ENCODE data around the gene DDX54.

The DDX54 gene, protein sequence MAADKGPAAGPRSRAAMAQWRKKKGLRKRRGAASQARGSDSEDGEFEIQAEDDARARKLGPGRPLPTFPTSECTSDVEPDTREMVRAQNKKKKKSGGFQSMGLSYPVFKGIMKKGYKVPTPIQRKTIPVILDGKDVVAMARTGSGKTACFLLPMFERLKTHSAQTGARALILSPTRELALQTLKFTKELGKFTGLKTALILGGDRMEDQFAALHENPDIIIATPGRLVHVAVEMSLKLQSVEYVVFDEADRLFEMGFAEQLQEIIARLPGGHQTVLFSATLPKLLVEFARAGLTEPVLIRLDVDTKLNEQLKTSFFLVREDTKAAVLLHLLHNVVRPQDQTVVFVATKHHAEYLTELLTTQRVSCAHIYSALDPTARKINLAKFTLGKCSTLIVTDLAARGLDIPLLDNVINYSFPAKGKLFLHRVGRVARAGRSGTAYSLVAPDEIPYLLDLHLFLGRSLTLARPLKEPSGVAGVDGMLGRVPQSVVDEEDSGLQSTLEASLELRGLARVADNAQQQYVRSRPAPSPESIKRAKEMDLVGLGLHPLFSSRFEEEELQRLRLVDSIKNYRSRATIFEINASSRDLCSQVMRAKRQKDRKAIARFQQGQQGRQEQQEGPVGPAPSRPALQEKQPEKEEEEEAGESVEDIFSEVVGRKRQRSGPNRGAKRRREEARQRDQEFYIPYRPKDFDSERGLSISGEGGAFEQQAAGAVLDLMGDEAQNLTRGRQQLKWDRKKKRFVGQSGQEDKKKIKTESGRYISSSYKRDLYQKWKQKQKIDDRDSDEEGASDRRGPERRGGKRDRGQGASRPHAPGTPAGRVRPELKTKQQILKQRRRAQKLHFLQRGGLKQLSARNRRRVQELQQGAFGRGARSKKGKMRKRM

DNA sequence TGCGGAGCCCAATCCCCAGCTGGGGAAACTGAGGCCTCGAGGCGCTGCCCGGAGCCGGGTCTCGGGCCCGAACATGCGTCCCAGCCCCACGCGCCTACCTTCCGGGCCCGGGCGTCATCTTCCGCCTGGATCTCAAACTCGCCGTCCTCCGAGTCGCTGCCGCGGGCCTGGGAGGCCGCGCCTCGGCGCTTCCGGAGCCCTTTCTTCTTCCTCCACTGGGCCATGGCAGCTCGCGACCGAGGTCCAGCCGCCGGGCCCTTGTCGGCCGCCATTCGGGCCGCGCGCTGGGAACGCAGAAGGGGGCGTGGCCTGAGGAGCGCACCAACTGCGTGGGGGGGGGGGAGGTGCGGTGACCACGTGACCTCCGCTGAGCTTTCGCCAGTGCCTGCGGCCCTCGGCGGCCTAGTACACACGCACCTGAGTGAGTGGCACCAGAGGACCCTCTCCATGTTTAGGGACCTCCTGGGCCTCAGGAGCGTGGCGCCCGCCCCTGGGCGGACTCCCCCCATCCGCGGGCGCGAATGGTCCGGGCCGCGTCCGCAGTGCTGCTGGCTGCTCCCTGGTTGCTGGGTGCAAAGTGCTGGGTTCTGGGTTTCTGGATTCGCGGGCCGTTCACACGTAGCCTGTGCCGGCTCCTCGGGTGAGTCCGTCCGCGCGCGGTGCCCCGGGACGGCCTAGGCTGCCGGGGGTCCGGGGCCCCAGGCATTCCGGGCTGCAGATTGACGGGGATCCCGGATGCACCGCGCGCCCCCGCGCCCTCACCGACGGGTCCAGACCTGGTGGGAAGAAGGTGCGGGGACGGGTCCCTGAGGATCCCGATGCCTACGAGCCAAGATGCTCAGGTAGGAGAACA lies at the start of gene DDX54, which contains the start of gene RITA1:
Gene DDX54 (minus strand): TSS at position 299 of the 853 bp plus-strand sequence. CDS start 27 bp downstream, at position 272.
Gene RITA1 (plus strand): TSS at position 542 of the 853 bp plus-strand sequence. CDS start 1,026 bp downstream, outside the sequence.
- peak; percentile 74 for DNase-seq

DNA sequence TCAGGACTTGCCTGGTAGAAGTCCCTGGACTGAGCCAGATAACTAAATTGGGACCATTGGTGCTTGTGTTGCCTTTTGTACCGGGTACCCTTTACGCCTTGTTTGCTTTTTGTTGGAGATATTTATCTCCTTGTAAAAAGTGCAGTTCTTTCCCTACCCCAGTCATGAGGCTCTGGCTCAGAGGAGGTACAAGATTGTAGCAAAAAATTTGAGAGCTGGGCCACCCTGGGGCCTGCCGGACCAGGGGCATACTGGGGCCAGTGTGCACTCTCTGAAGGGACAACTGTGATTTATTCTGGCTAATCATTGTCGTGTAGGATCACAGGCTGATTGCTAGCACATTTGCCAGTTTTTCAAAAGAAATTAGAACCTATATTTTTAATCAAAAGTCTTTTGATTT lies 49.2 kb upstream of the DDX54 start:
- DNase-seq = no peak

DNA sequence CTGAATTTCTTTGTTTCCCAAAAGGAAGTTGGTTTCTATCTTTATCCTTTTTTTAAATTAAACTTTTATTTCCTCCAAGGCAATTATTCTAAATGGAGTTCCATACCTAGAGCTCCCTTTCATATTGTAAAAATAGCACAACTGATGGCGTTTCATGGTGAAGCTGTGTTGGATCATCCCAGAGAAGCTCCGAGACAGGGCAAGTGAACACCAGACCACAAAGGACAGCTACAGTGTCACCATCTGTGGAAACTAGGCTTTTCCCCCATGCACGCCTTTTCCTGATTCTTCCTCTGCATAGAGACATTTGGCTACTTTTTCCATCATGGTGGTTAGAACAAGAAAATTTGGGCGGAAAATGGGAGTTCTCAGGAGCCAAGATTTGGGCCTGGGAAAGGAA lies 48.7 kb upstream of the DDX54 start:
- no peak for DNase-seq

DNA sequence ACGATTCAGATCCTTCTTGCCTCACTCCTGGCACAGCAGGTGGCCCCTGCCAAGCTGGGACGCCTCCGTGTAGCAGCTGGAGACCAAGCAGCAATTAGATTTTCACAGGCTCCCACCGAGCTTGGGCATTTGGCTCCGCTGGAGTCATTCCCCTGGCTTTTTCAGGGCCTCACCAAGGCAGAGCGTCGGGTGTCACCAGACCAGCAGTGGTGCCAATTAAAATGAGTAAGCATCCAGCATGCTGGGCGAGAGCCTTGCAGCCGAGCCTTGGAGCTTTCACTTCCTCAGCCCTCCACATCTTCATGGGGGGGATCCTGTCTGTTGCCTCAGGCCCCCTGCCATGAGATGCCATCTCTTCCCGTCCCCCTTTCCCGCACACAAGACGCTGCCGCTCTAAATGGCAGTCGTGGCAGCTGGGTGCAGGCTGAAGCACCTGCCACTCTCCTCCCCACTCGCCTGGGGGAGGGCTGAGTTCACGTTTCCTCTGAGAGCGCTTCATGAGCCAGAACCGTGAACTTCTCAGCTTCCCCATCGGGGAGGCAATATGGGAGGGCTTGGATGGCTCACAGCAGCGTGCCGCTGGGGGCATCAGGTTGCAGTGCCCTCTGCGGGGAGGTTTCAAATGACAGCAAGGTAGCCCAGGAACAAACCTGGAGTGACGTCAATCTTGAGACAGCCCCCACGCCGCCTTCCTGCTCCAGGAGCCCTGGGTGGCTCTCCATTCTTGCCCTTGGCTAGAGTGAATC lies 47.7 kb upstream of the DDX54 start:
- DNase-seq = peak; percentile 77

DNA sequence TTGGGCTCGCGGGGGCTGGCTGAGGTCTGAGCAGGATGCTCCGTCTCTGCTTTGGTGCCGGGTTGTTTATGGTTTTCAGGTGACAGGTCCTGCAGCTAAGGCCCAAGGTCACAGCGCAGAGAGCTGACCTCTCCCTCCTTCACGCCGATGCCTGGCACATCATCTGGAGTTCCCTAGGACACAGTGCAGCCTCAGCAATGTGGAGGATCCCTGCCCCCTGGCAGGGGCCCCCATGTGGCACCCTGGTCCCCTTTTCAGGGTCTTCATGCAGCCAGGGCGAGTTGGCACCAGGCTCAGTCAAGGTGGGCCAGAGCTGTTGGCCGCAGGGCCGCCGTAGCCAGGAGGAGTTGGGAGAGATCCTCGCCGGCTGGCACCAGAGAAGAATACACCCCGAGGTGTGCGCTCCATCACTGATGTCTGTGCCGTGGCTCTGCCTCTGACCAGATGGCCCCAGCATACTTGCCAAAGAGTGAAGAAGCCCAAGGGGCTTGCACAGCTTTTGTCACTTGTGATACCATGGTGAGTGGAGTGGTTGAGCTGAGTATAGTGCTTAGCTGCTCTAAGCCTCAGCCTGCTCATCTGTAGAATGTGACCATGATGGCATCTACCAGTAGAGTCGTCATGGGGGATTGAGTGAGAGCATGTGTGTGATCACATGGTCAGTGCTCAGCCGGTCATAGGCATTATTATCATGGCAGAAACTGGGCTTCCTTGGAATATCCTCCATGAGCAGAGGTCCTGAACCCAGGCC lies 47.0 kb upstream of the DDX54 start:
- DNase-seq = no peak

DNA sequence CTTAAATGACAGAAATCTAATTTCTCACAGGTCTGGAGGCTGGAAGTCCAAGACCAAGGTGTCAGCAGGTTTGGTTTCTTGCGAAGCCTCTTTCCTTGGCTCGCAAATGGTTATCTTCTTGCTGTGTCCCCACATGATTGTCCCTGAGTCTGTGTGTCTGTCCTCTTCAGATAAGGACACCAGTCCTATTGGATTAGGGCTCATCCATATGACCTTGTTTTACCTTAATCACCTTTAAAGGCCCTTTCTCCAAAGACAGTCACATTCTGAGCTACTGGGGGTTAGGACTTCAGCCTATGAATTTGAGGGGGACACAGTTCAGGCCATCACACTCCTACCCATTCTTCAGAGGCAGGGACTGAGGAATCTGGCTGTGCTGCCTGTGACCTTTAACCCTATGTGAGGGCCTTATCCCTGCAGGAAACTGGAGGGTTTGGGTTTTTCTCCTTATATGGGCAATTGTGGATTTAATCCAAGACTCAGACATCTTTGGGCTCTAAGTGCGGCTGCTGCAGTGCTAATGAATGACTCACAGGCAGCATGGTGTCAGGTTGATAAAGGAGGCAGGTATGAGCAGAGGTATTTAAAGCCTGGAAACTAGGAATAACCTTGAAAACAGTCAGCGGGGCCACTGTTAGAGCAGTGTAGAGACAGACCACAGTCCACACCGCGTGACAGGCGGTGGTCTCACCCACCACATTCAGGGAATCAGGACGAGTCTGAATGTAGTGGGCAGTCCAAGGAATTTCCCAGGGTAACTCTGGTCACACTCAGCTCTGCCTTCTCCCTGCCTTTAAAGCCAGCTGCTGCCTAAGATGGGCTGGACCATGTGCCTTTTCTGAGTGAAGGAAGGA lies 46.2 kb upstream of the DDX54 start:
- no peak for DNase-seq

DNA sequence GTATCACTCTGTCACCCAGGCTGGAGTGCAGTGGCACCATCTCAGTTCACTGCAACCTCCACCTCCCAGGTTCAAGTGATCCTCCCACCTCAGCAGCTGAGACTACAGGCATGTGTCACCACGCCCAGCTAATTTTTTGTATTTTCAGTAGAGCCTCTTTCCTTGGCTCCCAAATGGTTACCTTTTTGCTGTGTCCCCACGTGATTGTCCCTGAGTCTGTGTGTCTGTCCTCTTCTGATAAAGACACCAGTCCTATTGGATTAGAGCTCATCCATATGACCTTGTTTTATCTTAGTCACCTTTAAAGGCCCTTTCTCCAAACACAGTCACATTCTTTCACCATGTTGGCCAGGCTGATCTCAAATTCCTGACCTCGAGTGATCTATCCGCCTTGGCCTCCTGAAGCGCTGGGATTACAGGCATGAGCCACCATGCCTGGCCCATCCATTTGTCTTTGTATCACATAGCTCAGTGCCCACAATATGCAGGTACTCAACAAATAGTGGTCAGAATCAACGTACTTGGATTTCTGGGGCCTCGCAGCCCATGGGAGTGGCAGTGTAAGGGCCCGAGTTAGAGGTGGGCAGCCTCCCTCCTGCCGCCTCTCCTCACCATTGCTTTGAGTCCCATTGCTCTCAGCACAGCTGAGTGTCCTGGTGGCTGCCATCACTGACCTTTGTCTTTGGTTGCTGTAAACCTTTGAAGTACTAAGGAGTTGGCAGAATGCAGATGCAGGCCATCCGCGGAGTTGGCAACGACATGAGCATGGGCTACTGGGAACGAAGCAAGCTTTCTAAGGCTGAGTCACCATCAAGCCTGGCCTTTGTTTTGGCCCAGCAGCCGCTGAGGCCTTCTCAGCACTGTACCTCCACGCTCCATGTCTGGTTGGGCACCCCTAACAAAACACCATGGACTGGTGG lies 45.3 kb upstream of the DDX54 start:
- DNase-seq = no peak

DNA sequence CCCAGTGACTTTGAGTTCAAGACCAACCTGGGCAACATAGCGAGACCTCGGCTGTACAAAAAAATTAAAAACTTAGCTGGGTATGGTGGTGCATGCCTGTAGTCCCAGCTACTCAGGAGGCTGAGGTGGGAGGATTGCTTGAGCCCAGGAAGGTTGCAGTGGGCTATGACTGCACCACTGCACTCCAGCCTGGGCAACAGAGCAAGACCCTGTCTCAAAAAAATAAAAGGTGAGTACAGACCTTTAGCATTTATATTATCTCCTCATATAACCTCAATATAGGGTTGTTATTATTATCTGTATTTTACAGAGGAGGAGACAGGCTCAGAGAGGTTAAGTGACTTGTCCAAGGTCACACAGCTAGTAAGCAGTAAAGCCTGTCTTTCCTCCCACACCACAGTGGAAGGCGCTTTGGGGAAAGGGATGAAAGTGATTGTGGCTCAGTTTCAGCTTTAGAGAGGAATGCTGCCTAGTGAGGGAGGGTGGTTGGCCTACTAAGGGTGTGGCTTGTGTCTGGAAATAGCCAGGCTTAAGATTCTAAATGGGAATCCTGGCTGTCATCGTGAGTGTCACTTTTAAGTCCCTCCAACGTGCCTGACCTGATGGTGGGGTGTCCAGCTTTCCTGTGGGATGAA lies 43.2 kb upstream of the DDX54 start:
- DNase-seq = no peak

DNA sequence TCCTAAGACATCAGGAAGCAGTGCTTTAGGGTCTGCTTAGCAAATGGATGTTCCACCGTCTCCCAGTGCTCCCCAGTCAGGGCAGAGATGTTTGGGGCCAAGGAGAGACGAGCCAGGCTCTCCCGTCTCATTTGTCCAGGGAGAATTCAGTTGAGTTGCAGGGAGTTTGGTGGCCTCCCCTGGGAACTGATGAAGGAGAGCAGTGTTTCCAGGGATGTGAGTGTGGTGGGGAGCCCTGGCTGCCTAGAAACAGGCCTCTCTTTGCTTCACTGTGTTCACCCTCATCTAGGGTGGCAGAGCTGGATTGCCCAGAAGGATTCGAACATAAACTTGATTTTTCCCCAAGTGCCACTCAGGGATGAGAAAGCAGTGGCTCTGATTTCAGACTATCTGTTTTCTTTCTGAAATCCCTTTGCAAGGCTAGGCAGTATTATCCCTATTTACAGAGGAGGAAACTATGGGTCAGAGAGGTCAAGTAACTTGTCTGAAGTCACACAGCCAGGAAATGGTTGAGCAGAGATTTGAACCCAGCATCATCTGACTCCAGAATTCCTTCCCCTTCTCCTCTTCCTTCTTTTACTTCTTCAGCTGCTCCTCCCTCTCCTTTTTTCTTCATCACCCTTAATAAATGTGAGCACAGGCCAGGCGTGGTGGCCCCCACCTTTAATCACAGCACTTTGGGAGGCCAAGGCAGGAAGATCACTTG lies 42.6 kb upstream of the DDX54 start:
- no peak for DNase-seq

DNA sequence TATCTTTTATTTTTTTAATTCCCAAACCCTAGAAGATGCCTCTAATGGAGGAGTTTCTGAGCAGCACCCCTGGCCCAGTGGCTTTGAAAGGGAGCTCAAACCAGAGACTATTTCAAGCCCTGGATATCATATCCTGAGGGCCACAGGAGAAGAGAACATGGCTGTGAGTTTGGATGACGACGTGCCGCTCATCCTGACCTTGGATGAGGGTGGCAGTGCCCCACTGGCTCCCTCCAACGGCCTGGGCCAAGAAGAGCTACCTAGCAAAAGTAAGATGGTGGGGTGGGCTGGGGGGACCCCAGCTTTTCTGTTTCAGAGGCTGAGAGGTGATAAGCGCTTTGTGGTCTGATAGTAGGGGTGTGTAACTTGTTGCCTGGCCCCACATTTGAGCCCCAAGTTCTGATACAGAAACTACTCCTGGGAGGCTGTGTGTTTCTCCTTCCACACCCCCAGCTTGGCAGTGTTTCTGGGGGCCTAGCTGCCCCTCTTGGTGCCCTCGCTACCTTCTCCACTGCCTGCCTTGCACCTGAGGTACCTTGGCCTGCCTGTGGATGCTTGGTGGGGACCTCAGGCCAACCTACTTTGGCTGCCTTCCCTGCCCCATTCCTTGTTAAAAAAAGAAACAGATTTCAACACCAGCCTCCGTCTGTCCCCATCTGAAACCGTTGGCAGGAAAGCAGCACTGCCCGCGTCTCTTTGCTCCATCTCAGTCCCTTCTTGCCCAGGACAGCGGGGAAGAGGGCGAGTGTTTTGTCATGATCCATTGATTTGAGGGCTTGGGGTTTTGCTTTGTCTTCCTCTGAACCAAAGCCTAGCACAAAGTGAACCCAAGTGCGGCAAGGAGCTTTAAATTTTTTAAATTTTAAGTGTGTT lies 41.7 kb upstream of the DDX54 start:
- peak; percentile 49 for DNase-seq

DNA sequence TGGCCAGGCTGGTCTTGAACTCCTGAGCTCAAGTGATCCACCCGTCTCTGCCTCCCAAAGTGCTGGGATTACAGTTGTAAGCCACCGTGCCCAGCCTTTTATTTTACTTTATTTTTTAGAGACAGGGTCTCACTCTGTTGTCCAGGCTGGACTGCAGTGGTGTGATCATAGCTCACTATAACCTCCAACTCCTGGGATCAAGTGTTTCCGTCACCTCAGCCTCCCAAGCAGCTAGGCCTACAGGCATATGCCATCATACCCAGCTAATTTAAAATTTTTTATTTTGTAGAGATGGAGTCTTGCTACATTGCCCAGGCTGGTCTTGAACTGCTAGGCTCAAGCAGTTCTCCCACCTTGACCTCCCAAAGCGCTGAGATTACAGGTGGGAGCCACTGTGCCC lies 39.7 kb upstream of the DDX54 start:
- no peak for DNase-seq

DNA sequence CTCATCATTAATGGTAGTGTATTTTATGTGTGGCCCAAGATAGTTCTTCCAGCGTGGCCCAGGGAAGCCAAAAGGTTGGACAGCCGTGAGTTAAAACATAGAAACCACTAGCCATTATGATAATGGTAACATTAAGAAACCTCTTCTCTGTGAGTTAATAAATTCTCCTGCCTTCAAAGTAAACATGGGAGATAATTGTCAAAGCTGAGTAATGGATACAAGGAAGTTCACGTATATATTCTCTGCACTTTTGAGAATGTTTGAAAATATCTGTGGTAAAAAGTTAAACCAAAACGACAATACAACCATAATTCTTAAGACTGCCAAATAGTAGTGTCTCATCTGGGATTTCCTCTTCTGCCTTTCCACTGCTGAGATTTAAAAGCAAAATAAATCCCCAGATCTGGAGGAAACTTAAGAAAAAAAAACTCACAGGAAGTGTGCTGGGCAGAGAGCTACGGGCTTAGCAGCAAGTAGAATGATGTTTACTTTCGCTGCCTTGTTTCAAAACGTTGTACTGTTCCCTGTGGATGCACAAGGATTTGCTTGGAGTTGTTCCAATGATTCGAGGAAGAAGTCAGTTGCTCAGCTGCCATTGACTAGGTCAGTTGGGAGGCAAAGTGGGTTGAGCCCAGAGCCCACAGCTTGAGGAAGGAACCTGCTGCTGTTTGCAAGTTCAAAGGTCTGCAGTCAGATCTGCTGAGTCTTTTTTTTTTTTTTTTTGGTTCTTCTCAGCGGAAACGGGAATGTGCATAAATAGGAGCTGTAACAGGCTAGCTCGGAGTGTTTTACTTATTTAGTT lies 37.7 kb upstream of the DDX54 start:
- DNase-seq = peak; percentile 56

DNA sequence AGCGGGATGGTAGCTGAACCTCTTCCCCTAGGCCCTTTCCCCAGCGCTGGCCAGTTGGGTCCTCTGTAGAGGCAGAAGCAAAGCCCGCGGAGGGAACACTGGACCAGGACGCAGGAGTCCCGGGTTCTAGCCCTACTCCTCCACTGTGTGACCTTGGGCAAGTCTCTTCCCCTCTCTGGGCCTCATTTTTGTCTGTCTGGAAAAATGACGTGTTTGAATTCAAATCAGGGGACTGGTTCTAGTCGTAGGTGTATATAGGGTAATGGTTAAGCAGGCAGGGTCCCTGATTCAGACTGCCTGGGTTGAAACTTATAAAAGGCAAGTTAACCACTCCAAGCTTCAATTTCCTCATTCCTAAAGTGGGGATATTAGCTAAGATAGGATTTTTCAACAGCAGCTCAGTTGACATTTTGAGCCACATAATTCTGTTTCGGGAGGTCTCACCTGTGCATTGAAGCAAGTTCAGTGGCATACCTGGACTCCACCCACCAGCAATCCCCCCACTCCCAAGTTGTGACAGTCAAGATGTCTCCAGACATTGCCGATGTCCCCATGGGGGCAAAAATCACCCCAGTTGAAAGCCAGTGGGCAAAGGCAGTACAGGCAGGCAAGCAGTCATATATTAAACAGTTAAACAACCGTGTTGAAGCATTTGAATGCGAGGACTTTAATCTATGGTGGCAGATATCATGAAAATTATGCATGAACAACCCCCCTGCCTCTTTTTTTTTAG lies 36.9 kb upstream of the DDX54 start:
- DNase-seq = no peak

DNA sequence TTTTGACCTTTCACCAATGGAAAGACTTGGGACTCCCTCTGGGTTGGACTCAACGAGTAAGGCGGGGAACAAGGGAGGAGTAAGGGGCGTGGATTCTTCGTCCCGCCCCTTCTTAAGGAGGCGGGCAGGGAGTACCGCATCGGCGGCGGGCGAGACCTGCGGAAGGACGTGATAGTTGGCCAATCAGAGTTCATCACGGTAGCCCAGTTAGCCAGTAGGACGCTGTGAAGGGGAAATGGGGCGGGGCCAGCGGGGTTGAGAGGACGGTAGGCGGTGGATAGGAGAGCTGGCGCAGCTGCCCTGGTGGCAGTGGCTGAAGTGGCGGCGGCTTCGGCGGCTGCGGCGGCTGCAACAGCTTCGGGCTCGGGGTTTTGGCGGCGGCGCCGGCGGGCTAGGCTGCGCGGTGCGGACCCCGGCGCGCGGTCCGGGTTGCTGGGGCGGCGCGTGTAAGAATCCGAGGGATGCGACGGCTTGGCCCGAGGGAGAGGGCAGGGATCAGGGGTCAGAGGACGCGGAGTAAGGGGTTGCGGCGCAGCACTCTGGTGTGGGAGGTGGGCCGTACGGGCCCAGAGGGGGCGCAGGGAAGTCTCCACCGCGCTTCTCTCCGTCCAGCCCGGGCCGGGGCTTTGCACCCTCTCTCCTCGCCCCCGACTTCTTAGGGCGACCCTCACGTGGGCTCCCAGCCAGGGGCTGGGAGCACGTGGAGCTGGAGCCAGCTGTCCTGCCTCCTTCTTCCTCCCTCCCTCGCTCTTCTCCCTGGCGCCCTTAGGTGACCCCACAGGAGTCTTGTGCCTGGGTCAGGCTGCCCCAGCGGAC lies 36.1 kb upstream of the DDX54 start, which contains the start of gene TPCN1:
Gene TPCN1 (plus strand): TSS at position 284 of the 816 bp plus-strand sequence. CDS start 5,389 bp downstream, outside the sequence.
- peak; percentile 100 for DNase-seq

All from midbrain (tissue), 1 donor.